Left lung (tissue), 10 donors: ENCODE data around the gene EIF6. TPM values are rescaled to one million over a fixed set of nuclear protein-coding genes. Genes with fewer than 3 reads are reported as not detected.

ENCODE experiments used
- ATAC-seq: fragments of 200-7000 bp; cut with Tn5 transposase; one replicate; pipeline ENCODE4 v1.9.1; 2020; ENCODE audit warnings: moderate library complexity
- DNase-seq, 4 donors: peaks; one replicate each; pipeline ENCODE4 v3.0.0-alpha.2; 2013 to 2020
- H3K27ac ChIP-seq, 2 donors: fragments of 200-600 bp; sonication (generic) in 1 of 2; one replicate each; pipeline versions ENCODE4 v1.5.0 to v1.8.0; 2020 to 2021
- H3K27me3 ChIP-seq, 2 donors: fragments of 200-600 bp; sonication (generic) in 1 of 2; one replicate each; pipeline versions ENCODE4 v1.5.0 to v1.8.0; 2020 to 2021
- H3K36me3 ChIP-seq, 2 donors: fragments of 200-600 bp; sonication (generic) in 1 of 2; one replicate each; pipeline versions ENCODE4 v1.5.0 to v1.8.0; 2020 to 2021
- H3K4me1 ChIP-seq, 2 donors: fragments of 200-600 bp; one replicate each; pipeline ENCODE4 v1.8.0; 2021
- H3K4me3 ChIP-seq, 2 donors: fragments of 200-600 bp; sonication (generic) in 1 of 2; one replicate each; pipeline versions ENCODE4 v1.5.0 to v1.8.0; 2020 to 2021; ENCODE audit warnings: mild to moderate bottlenecking in 1 of 2
- H3K9me3 ChIP-seq, 2 donors: fragments of 200-600 bp; sonication (generic) in 1 of 2; one replicate each; pipeline versions ENCODE4 v1.5.0 to v1.8.0; 2020 to 2021
- intact Hi-C, 2 donors: fragments of 100-400 bp; cut with DNase I; formaldehyde crosslinking; loops; one replicate each; pipeline versions ENCODE4 v1.11.2 to v1.14.2; 2022
- polyA plus RNA-seq, 6 donors: library from polyadenylated mRNA; unstranded; fragments of 120-200 nt; gene quantifications; one replicate each; pipeline ENCODE4 v1.2.1, GENCODE V29; 2013; ENCODE audit not compliant: insufficient read length in 6 of 6
- total RNA-seq, 2 donors: library from RNA; stranded (reverse); fragmentation: NEBNext Ultra II Directional; extraction: Animal tissue kit (Norgen Biotek cat#: 25700); gene quantifications; one replicate each; pipeline ENCODE4 v1.2.1, GENCODE V29; 2021
- TF ChIP-seq, protein P1 (sequence below), 2 donors: fragments of 200-600 bp; sonication (generic) in 1 of 2; IDR thresholded peaks; one replicate each; pipeline versions ENCODE4 v1.5.0 to v1.8.0; 2021; ENCODE audit warnings: antibody characterized with exemption in 2 of 2
- donor health status: DM: no; HTN: yes; CAD: no.
- donor health status: DM: no; HTN: no; CAD: no.

EIF6 gene
- total and polyA plus RNA-seq, 8 donors: 95.6 to 111 (median 107) TPM

DNA sequence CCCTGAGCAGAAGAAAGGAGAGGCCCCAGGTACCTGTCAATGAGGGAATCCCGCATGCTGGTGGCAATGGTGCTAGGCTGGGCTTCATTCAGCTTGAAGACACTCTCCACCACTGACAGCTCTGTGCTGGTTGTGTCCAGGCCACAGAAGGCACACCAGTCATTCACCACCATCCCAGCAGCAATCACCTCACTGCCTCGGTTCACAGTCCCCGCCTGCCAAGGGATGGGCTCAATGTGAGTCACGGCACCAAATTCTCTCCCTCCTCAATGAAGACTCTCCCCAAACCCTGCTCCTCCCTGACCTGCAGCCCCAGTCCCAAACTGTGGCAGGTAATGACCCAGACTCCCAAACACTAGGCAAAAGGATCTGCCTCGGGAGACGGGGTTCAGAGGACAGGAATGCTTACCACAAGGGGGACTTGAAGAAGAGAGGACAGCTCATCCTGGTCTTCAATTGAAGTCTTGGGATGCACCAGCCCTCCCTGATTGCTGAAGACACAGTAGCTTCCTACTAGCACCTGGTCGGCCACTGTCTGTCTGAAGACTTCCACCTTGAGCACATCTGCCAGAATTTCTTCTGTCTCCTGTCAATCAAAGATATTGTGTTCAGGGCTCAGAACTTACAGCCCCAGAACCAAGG is 4.9 kb downstream of the EIF6 start:
- H3K9me3 ChIP-seq: no peaks in the 10 kb centered on the region
- DNase-seq: no peak
- intact Hi-C loops: no loop called here
- no peak overlapping the region for H3K4me3 ChIP-seq
- H3K27ac ChIP-seq: no peak overlapping the region
- TF ChIP-seq, protein P1, sequence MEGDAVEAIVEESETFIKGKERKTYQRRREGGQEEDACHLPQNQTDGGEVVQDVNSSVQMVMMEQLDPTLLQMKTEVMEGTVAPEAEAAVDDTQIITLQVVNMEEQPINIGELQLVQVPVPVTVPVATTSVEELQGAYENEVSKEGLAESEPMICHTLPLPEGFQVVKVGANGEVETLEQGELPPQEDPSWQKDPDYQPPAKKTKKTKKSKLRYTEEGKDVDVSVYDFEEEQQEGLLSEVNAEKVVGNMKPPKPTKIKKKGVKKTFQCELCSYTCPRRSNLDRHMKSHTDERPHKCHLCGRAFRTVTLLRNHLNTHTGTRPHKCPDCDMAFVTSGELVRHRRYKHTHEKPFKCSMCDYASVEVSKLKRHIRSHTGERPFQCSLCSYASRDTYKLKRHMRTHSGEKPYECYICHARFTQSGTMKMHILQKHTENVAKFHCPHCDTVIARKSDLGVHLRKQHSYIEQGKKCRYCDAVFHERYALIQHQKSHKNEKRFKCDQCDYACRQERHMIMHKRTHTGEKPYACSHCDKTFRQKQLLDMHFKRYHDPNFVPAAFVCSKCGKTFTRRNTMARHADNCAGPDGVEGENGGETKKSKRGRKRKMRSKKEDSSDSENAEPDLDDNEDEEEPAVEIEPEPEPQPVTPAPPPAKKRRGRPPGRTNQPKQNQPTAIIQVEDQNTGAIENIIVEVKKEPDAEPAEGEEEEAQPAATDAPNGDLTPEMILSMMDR (IDR thresholded peaks at IDR 0.05): no peak
- peaks cover 0 to 52% of the 10 kb centered on the region in 2 donors for H3K36me3 ChIP-seq
- H3K27me3 ChIP-seq: no peaks in the 10 kb centered on the region
- no peak for ATAC-seq
- H3K4me1 ChIP-seq: peaks cover 22 to 42% of the 10 kb centered on the region in 2 donors

DNA sequence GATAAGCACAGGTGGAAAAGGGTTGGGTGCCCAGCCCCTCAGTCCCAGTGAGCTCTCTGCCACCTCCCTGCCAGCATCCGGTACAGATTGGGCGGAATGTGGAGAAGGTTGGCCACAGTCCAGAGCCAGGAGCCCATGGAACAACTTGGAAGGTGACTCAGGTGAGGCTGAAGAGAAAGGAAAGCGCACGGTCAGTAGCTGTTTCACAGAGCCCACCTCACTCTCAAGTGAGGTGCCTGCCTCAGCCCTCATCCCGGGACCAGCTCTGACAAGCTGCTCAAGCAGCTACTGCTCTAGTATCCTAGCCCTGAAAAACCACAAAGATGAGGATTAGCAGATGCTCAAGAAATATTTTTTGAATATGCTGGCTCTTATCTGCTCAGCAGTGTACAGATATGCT is 5.5 kb downstream of the EIF6 start:
- no peak for ATAC-seq
- Histone ChIP-seq H3K27ac (peak overlapping the region in 1 of 2 donors; percentile 99), H3K27me3 (no peaks in the 10 kb centered on the region), H3K9me3 (no peaks in the 10 kb centered on the region), H3K4me1 (peaks cover 22 to 42% of the 10 kb centered on the region in 2 donors), H3K4me3 (no peak overlapping the region), H3K36me3 (peaks cover 0 to 59% of the 10 kb centered on the region in 2 donors)
- DNase-seq: no peak
- intact Hi-C loops: no loop called here
- TF ChIP-seq, protein P1 (IDR thresholded peaks at IDR 0.05): no peak

DNA sequence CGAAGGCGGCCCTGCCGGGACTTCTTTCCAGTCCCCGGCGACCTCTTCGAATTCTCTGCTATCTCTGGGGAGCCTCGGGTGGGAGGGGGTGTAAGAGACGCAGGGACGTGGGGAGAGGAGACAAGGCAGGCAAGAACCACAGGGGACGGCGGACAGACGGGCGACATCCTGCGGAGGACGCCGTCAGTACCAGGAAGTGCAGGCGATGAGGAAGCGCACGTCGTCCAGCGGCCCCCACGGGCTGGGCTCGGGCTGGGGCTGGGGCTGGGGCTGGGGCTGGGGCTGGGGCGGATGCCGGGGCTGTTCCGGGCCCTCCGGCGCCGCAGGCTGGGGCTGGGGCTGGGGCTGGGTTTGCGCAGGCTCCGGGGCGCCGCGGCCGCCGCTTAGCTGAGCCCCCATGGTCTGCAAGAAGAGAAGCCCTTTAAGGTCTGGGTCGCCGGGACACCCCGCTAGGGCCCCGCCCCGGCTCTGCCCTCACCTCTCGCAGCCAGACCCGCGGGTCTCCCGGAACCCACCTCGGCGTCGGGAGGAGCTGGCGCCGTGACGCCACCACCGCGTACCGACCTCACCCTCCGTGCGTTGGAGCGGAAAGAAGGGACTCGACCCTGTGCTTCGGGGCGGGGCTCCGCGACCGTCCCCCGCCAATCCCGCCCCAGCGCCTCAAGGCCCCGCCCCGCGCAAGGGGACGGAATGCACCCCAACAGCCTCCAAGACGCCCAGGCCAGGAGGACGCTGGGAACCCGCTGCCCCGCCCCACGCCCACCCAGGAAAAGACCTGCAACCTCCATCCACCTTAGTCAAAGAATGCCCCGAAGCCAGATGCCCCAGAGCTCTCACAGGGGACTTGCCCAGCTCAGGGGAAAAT is 6.8 kb downstream of the EIF6 start, which contains the start of gene MMP24OS:
TSS of gene MMP24OS (minus strand) at position 592 of the 865 bp plus-strand sequence. CDS start at position 399, 193 bp downstream.
- DNase-seq: peak; percentile 77 to 98 (median 92)
- Histone ChIP-seq H3K9me3 (no peaks in the 10 kb centered on the region), H3K36me3 (peaks cover 0 to 66% of the 10 kb centered on the region in 2 donors), H3K4me1 (peaks cover 12 to 30% of the 10 kb centered on the region in 2 donors), H3K27ac (peak within 1 kb of the TSS; percentile 98 to 99), H3K4me3 (peak within 1 kb of the TSS; percentile 65 to 86), H3K27me3 (no peaks in the 10 kb centered on the region)
- ATAC-seq: peak; percentile 96
- TF ChIP-seq, protein P1 (IDR thresholded peaks at IDR 0.05): peak in 1 of 2 donors; percentile 9
- intact Hi-C loops: no loop called here

DNA sequence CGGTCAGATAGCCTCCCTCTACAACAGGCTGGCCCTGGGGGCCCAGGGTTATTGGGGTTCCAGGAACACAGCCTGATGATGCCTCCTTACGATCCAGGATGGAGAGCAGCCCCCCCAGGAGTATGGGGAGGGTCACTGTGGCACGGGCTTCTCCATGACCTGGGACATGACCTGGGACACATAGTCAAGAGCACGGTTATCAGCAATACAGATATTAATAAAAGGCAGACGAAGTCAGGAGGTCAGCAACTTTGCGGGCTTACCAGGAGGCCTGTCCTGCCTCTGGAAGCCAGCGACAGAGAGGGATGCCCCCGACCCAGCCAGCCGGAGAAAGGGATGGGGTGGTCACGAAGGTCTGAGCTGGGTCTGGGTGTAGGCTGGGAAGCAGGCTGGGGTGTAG is 7.4 kb downstream of the EIF6 start:
- no peak for ATAC-seq
- Histone ChIP-seq H3K36me3 (peaks cover 0 to 63% of the 10 kb centered on the region in 2 donors), H3K27ac (peak overlapping the region; percentile 98 to 99), H3K4me3 (peak overlapping the region; percentile 65 to 86), H3K9me3 (no peaks in the 10 kb centered on the region), H3K27me3 (no peaks in the 10 kb centered on the region), H3K4me1 (peaks cover 12 to 27% of the 10 kb centered on the region in 2 donors)
- intact Hi-C loops: no loop called here
- DNase-seq: no peak
- TF ChIP-seq, protein P1 (IDR thresholded peaks at IDR 0.05): no peak

DNA sequence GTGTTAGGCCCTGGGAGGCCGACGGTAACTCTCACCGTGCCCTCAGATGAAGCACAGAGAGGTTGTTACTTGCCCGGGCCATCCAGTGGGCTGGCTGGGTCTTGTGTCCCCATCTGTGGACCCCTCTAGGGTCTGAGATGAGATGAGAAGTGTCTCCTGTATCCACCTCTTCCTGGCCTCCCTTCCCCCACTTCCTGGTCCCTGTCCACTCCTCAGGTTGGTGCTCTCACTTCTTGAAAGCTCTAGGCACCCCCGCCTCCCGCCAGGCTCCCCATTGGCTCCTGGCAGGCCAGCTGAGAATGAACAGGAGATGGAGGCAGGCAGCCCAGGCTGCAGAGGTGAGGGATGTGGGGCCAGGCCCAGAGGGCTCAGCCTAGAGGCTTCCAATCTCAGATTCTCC is 8.2 kb downstream of the EIF6 start:
- Histone ChIP-seq H3K36me3 (peaks cover 0 to 63% of the 10 kb centered on the region in 2 donors), H3K27ac (peak overlapping the region; percentile 98 to 99), H3K4me3 (peak overlapping the region; percentile 65 to 86), H3K4me1 (peaks cover 12 to 27% of the 10 kb centered on the region in 2 donors), H3K9me3 (no peaks in the 10 kb centered on the region), H3K27me3 (no peaks in the 10 kb centered on the region)
- ATAC-seq (no peak), DNase-seq (no peak)
- TF ChIP-seq, protein P1 (IDR thresholded peaks at IDR 0.05): no peak
- intact Hi-C loops: no loop called here
